ENCODE data around the gene PPIP5K2. TPM values are rescaled to one million over a fixed set of nuclear protein-coding genes. Genes with fewer than 3 reads are reported as not detected.

The PPIP5K2 gene
- total RNA-seq, 6 donors from 2014 or later, result 10.9 to 48.5 (median 34.7) TPM

DNA sequence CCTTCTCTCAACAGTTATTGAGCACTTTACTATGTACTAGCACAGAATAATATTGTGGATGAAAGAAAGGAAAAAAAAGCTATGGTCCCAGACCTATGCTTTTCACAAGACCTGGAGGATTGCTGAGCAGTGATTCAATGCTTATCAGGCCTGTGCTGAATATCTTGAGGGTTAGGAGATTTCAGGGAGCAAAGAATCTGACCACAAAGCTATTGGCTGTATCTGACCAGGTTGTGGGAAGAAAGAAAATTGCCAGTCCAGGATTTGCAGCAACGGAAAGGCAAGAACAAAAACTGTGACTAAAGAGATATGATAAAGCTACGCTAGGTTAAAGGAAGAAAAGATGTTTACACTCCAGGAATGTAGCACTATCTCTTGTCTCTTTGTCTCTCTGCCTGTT, 123.6 kb downstream of the PPIP5K2 start:
- 51 to 72% methylated on average over 2 of the region's 2 CpGs for WGBS, 2 donors
- Histone ChIP-seq H3K9me3 (no peaks in the 10 kb centered on the region), H3K4me3 (no peak overlapping the region), H3K27me3 (no peaks in the 10 kb centered on the region), H3K36me3 (no peaks in the 10 kb centered on the region), H3K4me1 (no peaks in the 10 kb centered on the region), H3K27ac (no peak overlapping the region)
- ATAC-seq (ENCODE audit: low FRiP score in 2 of 2) (no peak), DNase-seq (no peak)
- TF ChIP-seq POLR2A (IDR thresholded peaks at IDR 0.05) (no peak), POLR2AphosphoS5 (IDR thresholded peaks at IDR 0.05) (no peak), EP300 (IDR thresholded peaks at IDR 0.05) (no peak)
- TF ChIP-seq, protein P1, sequence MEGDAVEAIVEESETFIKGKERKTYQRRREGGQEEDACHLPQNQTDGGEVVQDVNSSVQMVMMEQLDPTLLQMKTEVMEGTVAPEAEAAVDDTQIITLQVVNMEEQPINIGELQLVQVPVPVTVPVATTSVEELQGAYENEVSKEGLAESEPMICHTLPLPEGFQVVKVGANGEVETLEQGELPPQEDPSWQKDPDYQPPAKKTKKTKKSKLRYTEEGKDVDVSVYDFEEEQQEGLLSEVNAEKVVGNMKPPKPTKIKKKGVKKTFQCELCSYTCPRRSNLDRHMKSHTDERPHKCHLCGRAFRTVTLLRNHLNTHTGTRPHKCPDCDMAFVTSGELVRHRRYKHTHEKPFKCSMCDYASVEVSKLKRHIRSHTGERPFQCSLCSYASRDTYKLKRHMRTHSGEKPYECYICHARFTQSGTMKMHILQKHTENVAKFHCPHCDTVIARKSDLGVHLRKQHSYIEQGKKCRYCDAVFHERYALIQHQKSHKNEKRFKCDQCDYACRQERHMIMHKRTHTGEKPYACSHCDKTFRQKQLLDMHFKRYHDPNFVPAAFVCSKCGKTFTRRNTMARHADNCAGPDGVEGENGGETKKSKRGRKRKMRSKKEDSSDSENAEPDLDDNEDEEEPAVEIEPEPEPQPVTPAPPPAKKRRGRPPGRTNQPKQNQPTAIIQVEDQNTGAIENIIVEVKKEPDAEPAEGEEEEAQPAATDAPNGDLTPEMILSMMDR (IDR thresholded peaks at IDR 0.05), result no peak

DNA sequence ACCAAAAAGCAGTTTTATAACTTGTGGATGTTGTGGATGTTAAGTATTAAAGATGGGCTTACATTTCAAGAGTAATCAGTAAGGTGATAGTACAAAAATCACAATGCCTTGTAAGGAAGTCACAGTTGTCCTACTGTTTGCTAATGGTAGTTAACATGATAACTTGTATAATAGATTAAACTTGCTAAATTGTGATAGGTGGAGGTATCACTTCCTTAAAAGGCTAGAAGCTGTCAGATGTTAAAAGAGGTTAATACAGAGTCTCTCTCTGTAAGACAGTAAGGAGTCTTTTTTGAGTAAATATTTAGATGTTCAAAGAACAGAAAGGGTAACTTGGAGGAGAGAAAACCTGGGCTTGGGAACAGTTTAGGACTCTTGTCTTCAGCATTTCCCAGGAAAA, 124.3 kb downstream of the PPIP5K2 start:
- H3K4me1 ChIP-seq, result no peaks in the 10 kb centered on the region
- no peak for ATAC-seq (ENCODE audit: low FRiP score in 2 of 2)
- H3K9me3 ChIP-seq, result no peaks in the 10 kb centered on the region
- no peak overlapping the region for H3K27ac ChIP-seq
- no peaks in the 10 kb centered on the region for H3K36me3 ChIP-seq
- H3K4me3 ChIP-seq, result no peak overlapping the region
- no peak for TF ChIP-seq EP300 (IDR thresholded peaks at IDR 0.05)
- TF ChIP-seq POLR2A (IDR thresholded peaks at IDR 0.05), result no peak
- TF ChIP-seq POLR2AphosphoS5 (IDR thresholded peaks at IDR 0.05), result no peak
- TF ChIP-seq, protein P1 (IDR thresholded peaks at IDR 0.05), result no peak
- no peak for DNase-seq
- H3K27me3 ChIP-seq, result no peaks in the 10 kb centered on the region

DNA sequence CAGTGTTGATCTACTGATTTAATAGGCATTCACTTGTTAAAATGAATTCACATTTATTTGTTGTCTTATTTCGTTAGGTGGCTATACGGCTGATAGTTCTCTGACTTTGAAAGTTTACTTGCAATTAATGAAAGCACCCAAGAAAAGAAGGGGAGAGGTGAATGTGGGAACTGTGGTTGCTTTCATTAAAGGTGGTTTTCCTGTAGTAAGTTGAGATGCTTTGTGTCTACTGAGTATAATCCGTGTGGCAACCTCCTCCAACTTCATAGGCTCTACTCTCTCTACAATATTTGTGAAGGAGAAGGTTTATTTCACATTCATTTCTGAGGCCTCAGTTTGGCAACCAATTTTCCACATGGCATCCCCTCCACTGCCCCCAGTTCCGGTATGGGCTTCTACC, 125.7 kb downstream of the PPIP5K2 start:
- WGBS, 2 donors, result 85 to 87% methylated on average over 4 of the region's 4 CpGs
- Histone ChIP-seq H3K27me3 (no peaks in the 10 kb centered on the region), H3K4me1 (no peaks in the 10 kb centered on the region), H3K27ac (no peak overlapping the region), H3K4me3 (no peak overlapping the region), H3K9me3 (no peaks in the 10 kb centered on the region), H3K36me3 (no peaks in the 10 kb centered on the region)
- no peak for DNase-seq
- TF ChIP-seq POLR2A (IDR thresholded peaks at IDR 0.05), result no peak
- TF ChIP-seq POLR2AphosphoS5 (IDR thresholded peaks at IDR 0.05), result no peak
- TF ChIP-seq, protein P1 (IDR thresholded peaks at IDR 0.05), result no peak
- no peak for TF ChIP-seq EP300 (IDR thresholded peaks at IDR 0.05)
- no peak for ATAC-seq (ENCODE audit: low FRiP score in 2 of 2)

DNA sequence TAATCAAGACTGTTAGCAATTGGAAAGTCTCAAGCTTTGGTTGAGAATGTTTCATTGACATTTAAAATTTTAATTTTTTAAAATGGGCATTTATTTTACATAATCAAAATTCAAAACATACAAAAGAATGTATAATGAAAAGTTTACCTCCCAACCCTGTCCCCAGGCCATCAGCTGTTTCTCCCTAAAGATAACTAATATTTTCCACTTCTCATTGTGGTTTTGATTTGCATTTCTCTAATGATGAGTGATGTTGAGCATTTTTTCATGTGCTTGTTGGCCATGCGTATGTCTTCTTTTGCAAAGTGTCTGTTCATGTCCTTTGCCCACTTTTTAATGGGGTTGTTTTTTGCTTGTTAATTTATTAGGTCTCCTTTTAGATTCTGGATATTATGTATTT, 127.0 kb downstream of the PPIP5K2 start:
- H3K27me3 ChIP-seq, result no peaks in the 10 kb centered on the region
- no peak for ATAC-seq (ENCODE audit: low FRiP score in 2 of 2)
- H3K27ac ChIP-seq, result no peak overlapping the region
- H3K36me3 ChIP-seq, result no peaks in the 10 kb centered on the region
- no peak for DNase-seq
- TF ChIP-seq EP300 (IDR thresholded peaks at IDR 0.05) (no peak), POLR2AphosphoS5 (IDR thresholded peaks at IDR 0.05) (no peak), POLR2A (IDR thresholded peaks at IDR 0.05) (no peak)
- TF ChIP-seq, protein P1 (IDR thresholded peaks at IDR 0.05), result no peak
- no peaks in the 10 kb centered on the region for H3K4me1 ChIP-seq
- WGBS, 2 donors, result 94 to 100% methylated on average over 1 of the region's 1 CpG
- H3K9me3 ChIP-seq, result no peaks in the 10 kb centered on the region
- H3K4me3 ChIP-seq, result no peak overlapping the region

DNA sequence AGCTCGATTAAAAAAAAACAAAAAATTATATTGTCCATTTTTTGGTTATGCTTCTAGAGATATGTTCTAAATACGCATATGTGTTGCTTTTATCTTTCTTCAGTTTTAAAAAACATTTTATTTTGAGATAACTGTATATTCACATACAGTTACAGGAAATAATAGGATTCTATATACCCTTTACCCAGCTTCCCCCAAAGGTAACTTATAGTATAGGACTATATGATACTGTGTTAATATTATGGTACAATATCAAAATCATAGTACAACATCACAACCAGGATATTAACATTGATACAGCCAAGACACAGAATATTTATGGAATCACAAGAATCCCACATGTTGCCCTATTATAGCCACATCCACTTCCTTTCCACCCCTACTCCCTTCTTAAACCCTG, 129.0 kb downstream of the PPIP5K2 start:
- DNase-seq, result no peak
- Histone ChIP-seq H3K27me3 (no peaks in the 10 kb centered on the region), H3K27ac (no peak overlapping the region), H3K36me3 (no peaks in the 10 kb centered on the region), H3K4me3 (no peak overlapping the region), H3K9me3 (no peaks in the 10 kb centered on the region), H3K4me1 (no peaks in the 10 kb centered on the region)
- ATAC-seq (ENCODE audit: low FRiP score in 2 of 2), result no peak
- TF ChIP-seq, protein P1 (IDR thresholded peaks at IDR 0.05), result no peak
- TF ChIP-seq POLR2A (IDR thresholded peaks at IDR 0.05), result no peak
- no peak for TF ChIP-seq EP300 (IDR thresholded peaks at IDR 0.05)
- no peak for TF ChIP-seq POLR2AphosphoS5 (IDR thresholded peaks at IDR 0.05)
- WGBS, 2 donors, result 91 to 96% methylated on average over 2 of the region's 2 CpGs

Data from upper lobe of left lung (tissue), 6 donors.